HCT116 (cell line): ENCODE measurements around the gene PDE6C.

Source experiments
- CBX3 ChIP-seq: IDR thresholded peaks from 2 replicates; pipeline ENCODE4 v1.6.1; 2012; ENCODE audit warnings: low read depth
- CTCF ChIP-seq, 3 experiments: fragments of 200-600 bp in 1 of 3; sonication (generic) in 1 of 3; IDR thresholded peaks in 2 of 3; conservative IDR thresholded peaks in 1 of 3; 2 replicates each; pipeline ENCODE4 v1.5.1; 2012 to 2017; ENCODE audit warnings: low read depth in 2 of 3, low read length in 2 of 3, antibody characterized with exemption in 1 of 3, borderline replicate concordance in 1 of 3, control low read depth in 1 of 3, mild to moderate bottlenecking in 1 of 3, mixed read lengths in 1 of 3, mixed run types in 1 of 3, moderate library complexity in 1 of 3; ENCODE audit not compliant: insufficient read depth in 1 of 3
- EZH2 ChIP-seq: fragments of 200-600 bp; sonication (generic); IDR thresholded peaks from 2 replicates; pipeline ENCODE4 v1.6.1; 2017; ENCODE audit warnings: antibody characterized with exemption, mixed run types
- EZH2phosphoT487 ChIP-seq: fragments of 200-600 bp; IDR thresholded peaks from 2 replicates; pipeline ENCODE4 v1.6.1; 2018; ENCODE audit warnings: antibody characterized with exemption, borderline replicate concordance
- POLR2A ChIP-seq: IDR thresholded peaks from 2 replicates; pipeline ENCODE4 v1.7.0; 2011; ENCODE audit warnings: borderline replicate concordance; ENCODE audit not compliant: insufficient read depth, insufficient read length; ENCODE audit errors: extremely low read depth
- POLR2AphosphoS5 ChIP-seq: IDR thresholded peaks from 2 replicates; pipeline ENCODE4 v1.6.1; 2011; ENCODE audit warnings: mild to moderate bottlenecking, low read depth, low read length, moderate library complexity
- RAD21 ChIP-seq: IDR thresholded peaks from 2 replicates; pipeline ENCODE4 v1.6.1; 2012; ENCODE audit warnings: low read depth, mild to moderate bottlenecking
- YY1 ChIP-seq: IDR thresholded peaks from 2 replicates; pipeline ENCODE4 v1.6.1; 2011; ENCODE audit warnings: low read length, low read depth, moderate library complexity, mild to moderate bottlenecking; ENCODE audit not compliant: insufficient replicate concordance; ENCODE audit errors: extremely low read depth
- TF ChIP-seq, protein P1 (sequence below): IDR thresholded peaks from 2 replicates; pipeline ENCODE4 v1.6.1; 2011; ENCODE audit warnings: mild to moderate bottlenecking, low read length, moderate library complexity; ENCODE audit not compliant: insufficient replicate concordance; ENCODE audit errors: extremely low read depth

- no peak for TF ChIP-seq EZH2
- TF ChIP-seq CTCF (IDR thresholded peaks at IDR 0.05 in 2 of 3, conservative IDR thresholded peaks at IDR 0.05 in 1 of 3; ENCODE audit: borderline replicate concordance in 1 of 3, insufficient read depth in 1 of 3, low read depth in 2 of 3, low read length in 2 of 3), result no peak
- TF ChIP-seq POLR2A, result no peak
- TF ChIP-seq EZH2phosphoT487, result no peak
- TF ChIP-seq POLR2AphosphoS5, result no peak
- TF ChIP-seq RAD21, result no peak
- TF ChIP-seq, protein P1, sequence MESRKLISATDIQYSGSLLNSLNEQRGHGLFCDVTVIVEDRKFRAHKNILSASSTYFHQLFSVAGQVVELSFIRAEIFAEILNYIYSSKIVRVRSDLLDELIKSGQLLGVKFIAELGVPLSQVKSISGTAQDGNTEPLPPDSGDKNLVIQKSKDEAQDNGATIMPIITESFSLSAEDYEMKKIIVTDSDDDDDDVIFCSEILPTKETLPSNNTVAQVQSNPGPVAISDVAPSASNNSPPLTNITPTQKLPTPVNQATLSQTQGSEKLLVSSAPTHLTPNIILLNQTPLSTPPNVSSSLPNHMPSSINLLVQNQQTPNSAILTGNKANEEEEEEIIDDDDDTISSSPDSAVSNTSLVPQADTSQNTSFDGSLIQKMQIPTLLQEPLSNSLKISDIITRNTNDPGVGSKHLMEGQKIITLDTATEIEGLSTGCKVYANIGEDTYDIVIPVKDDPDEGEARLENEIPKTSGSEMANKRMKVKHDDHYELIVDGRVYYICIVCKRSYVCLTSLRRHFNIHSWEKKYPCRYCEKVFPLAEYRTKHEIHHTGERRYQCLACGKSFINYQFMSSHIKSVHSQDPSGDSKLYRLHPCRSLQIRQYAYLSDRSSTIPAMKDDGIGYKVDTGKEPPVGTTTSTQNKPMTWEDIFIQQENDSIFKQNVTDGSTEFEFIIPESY, result no peak
- no peak for TF ChIP-seq CBX3
- TF ChIP-seq YY1, result no peak
Measured at GRCh38 chr10:93590638-93591037, 21.7 kb upstream of the PDE6C start.
